A673 (cell line): ENCODE results near the gene AK3. TPM values are rescaled to one million over a fixed set of nuclear protein-coding genes. Genes with fewer than 3 reads are reported as not detected.

Source experiments
- BruUV-seq: library from RNA; stranded (reverse); fragments of 400-500 nt; replicated peaks from 2 replicates; lab custom pipeline; 2021; lab: Mats Ljungman, UMichigan
- CTCF ChIA-PET: fragments of 300-600 bp; sonication (Branson Sonifier 250); formaldehyde crosslinking; loops from one replicate; lab custom pipeline; 2022; ENCODE audit warnings: antibody characterized with exemption; lab: Charles Lee
- POLR2A ChIA-PET: fragments of 300-600 bp; sonication (Branson Sonifier 250); formaldehyde crosslinking; loops from one replicate; lab custom pipeline; 2022; ENCODE audit warnings: antibody characterized with exemption; ENCODE audit not compliant: low non-redundant PET; lab: Charles Lee
- DNase-seq: peaks from one replicate; pipeline ENCODE4 v3.0.0-alpha.2; 2015; ENCODE audit warnings: low spot score
- H3K27ac ChIP-seq: fragments of 200-600 bp; sonication (generic); 2 replicates; pipeline ENCODE4 v1.5.1; 2016; ENCODE audit warnings: mixed run types, low read depth, mild to moderate bottlenecking, mixed read lengths, antibody characterized with exemption, low read length; ENCODE audit not compliant: poor library complexity, severe bottlenecking
- H3K27me3 ChIP-seq: fragments of 200-600 bp; sonication (generic); replicated peaks from 2 replicates; pipeline ENCODE4 v1.6.1; 2017; ENCODE audit warnings: mixed run types, low read depth, mild to moderate bottlenecking, mixed read lengths, antibody characterized with exemption, low read length; ENCODE audit not compliant: insufficient read depth, poor library complexity
- H3K36me3 ChIP-seq: fragments of 200-600 bp; sonication (generic); 2 replicates; pipeline ENCODE4 v1.6.1; 2016; ENCODE audit warnings: mixed run types, mild to moderate bottlenecking, mixed read lengths, antibody characterized with exemption, low read length; ENCODE audit not compliant: insufficient read depth, poor library complexity, severe bottlenecking
- H3K4me1 ChIP-seq: fragments of 200-600 bp; sonication (generic); 2 replicates; pipeline ENCODE4 v1.6.1; 2017; ENCODE audit warnings: mixed run types, mild to moderate bottlenecking, mixed read lengths, antibody characterized with exemption, low read length; ENCODE audit not compliant: insufficient read depth, poor library complexity, severe bottlenecking
- H3K4me3 ChIP-seq: fragments of 200-600 bp; sonication (generic); 2 replicates; pipeline ENCODE4 v1.5.1; 2016; ENCODE audit warnings: low read depth, mixed run types, mild to moderate bottlenecking, mixed read lengths, low read length; ENCODE audit not compliant: poor library complexity, severe bottlenecking
- H3K9me3 ChIP-seq: fragments of 200-600 bp; sonication (generic); 2 replicates; pipeline ENCODE4 v1.6.1; 2016; ENCODE audit warnings: mixed run types, low read depth, mild to moderate bottlenecking, mixed read lengths, antibody characterized with exemption, low read length; ENCODE audit not compliant: poor library complexity, severe bottlenecking
- CTCF ChIP-seq: fragments of 300-800, 200-600 bp; sonication (generic); conservative IDR thresholded peaks from 2 replicates; pipeline ENCODE4 v1.5.1; 2017; ENCODE audit warnings: low read depth, mild to moderate bottlenecking, antibody characterized with exemption, low read length, moderate library complexity, mixed read lengths
- EZH2 ChIP-seq: fragments of 200-600 bp; sonication (generic); IDR thresholded peaks from 2 replicates; pipeline ENCODE4 v1.6.1; 2017; ENCODE audit warnings: borderline replicate concordance, low read depth, mild to moderate bottlenecking, mixed read lengths, antibody characterized with exemption, low read length; ENCODE audit not compliant: poor library complexity, severe bottlenecking
- intact Hi-C: fragments of 100-400 bp; cut with micrococcal nuclease; formaldehyde crosslinking; loops from one replicate; pipeline ENCODE4 v1.10.0; 2022; ENCODE audit not compliant: unreplicated experiment
- total RNA-seq: library from RNA; stranded (reverse); gene quantifications from 2 replicates; pipeline ENCODE4 v1.2.3, GENCODE V29; 2021

The AK3 gene
- total RNA-seq, 1 experiment from 2014 or later: 93.1 TPM

DNA sequence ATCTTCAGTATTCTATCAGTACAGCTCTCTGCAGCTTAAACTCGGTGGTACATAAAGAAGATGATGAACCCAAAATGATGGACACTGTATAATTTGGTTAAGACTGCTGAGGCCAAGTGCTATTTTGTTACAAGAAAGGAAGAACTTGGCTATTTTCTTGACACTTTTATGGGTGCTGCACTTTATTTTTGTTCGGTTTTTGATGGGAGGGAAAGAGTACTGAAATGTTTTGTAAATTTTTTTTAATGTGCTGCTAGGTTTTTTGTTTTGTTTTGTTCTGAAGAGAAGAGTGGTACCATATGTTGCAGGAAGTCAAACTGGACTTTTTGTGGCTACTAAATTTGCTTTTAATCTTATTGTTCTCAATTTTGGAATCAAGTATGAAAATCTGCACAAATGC, 35.0 kb downstream of the AK3 start:
- ChIA-PET CTCF (no interaction called here), POLR2A (no interaction called here)

DNA sequence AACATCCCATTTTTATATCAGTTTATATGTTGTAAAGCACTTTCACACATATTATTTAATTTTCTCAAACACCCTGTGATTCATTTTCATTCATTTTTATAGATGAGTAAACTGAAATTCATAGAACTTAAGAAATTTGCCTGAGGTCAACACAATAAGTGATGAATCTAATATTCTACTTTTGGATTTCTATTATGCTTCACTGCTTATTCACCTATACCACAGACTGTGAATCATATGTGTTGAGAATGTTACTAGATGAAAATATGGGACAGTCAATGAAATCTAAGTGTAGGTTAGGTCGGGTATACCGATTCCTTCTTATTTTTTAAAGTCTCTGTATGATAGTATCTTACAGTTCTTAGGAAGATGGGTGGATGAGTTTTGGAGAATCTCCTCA, 36.9 kb downstream of the AK3 start:
- ChIA-PET POLR2A (no interaction called here), CTCF (no interaction called here)
- Histone ChIP-seq H3K4me1 (peaks cover 22% of the 10 kb centered on the region), H3K4me3 (no peak overlapping the region), H3K27me3 (no peaks in the 10 kb centered on the region), H3K9me3 (no peaks in the 10 kb centered on the region), H3K36me3 (peaks cover 77% of the 10 kb centered on the region), H3K27ac (no peak overlapping the region)
- BruUV-seq: no TSS peak
- TF ChIP-seq CTCF (no peak), EZH2 (no peak)
- intact Hi-C loops: no loop called here
- no peak for DNase-seq

More for the DNA sequence above, 35.0 kb downstream of the AK3 start:
- no peaks in the 10 kb centered on the region for H3K27me3 ChIP-seq
- intact Hi-C loops: no loop called here
- peaks cover 16% of the 10 kb centered on the region for H3K4me1 ChIP-seq
- DNase-seq: no peak
- no peak for TF ChIP-seq EZH2
- no peaks in the 10 kb centered on the region for H3K9me3 ChIP-seq
- peak overlapping the region; percentile 4 for H3K27ac ChIP-seq
- peaks cover 77% of the 10 kb centered on the region for H3K36me3 ChIP-seq
- BruUV-seq: no TSS peak
- H3K4me3 ChIP-seq: no peak overlapping the region

DNA sequence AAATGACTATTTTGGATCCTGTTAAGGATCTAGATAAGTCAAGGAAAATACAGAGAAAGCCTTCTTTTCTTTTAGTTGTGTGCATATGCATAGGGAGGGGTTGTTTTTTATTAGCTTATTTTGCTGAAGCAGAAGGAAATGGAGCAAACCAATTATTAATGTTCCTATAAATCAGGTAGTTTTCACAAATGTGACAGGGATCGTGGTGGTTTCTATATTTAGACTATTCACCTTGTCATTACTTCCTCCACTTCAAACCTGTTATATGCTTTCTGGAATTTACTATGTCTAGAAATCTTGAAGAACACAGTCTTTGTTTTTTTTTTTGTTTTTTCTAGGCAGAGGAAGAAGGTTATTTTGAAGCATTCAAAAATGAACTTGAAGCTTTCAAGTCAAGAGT, 39.5 kb downstream of the AK3 start:
- ChIA-PET POLR2A (no interaction called here), CTCF (no interaction called here)
- TF ChIP-seq CTCF (no peak), EZH2 (no peak)
- intact Hi-C loops: no loop called here
- Histone ChIP-seq H3K36me3 (peaks cover 88% of the 10 kb centered on the region), H3K4me1 (peaks cover 10% of the 10 kb centered on the region), H3K27me3 (no peaks in the 10 kb centered on the region), H3K4me3 (no peak overlapping the region), H3K9me3 (no peaks in the 10 kb centered on the region), H3K27ac (no peak overlapping the region)
- no TSS peak for BruUV-seq
- DNase-seq: no peak

DNA sequence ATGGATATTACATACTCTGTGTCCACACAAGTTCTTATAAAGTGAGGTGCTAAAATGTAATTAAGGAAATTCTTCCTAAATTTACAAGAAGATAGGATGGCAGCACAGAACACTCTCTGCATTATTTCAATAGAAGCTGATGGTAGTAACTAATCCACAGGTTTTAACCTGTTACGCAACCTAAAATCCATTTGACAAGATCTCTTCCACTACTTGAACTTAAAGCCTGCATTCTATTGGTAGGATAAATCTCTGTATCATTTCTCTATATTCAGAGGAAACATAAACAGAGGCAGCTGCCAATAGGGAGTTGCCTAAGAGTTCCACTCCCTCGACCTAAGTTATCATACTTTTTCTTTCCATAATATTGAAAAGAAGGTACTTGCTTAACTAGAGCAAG, 40.1 kb downstream of the AK3 start:
- no peak for TF ChIP-seq EZH2
- no peak for TF ChIP-seq CTCF
- H3K4me3 ChIP-seq: no peak overlapping the region
- ChIA-PET POLR2A (no interaction called here), CTCF (no interaction called here)
- no peak overlapping the region for H3K27ac ChIP-seq
- intact Hi-C loops: no loop called here
- no peaks in the 10 kb centered on the region for H3K27me3 ChIP-seq
- BruUV-seq: no TSS peak
- H3K36me3 ChIP-seq: peaks cover 86% of the 10 kb centered on the region
- H3K4me1 ChIP-seq: peaks cover 7% of the 10 kb centered on the region
- no peaks in the 10 kb centered on the region for H3K9me3 ChIP-seq
- DNase-seq: no peak
